ENCODE measurements around the gene ELOA. TPM values are rescaled to one million over a fixed set of nuclear protein-coding genes. Genes with fewer than 3 reads are reported as not detected.

The ELOA gene
- polyA plus RNA-seq, 2 of the 4 experiments (the other 2 are of a cell fraction): 16.4 to 18.4 TPM

DNA sequence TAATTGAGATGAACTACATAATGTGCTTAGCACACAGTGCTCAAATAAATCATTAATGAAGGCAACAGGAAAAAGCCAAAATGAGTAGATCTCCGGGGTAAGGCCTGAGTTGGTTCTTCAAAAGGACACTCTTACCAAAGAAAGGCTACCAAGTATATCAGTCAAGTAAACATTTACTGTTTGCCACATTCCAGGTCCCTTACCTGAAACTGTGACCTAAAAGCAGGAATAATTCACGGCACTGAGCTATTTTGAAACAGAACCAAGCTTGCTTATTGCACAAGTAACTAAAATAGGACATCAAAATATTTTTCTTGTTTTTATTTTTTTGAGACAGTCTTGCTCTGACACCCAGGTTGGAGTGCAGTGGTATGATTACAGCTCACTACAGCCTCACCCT, 32.9 kb downstream of the ELOA start:
- peaks cover 22% of the 10 kb centered on the region for H3K4me1 ChIP-seq
- ATAC-seq (no peak), FAIRE-seq (no peak), DNase-seq (ENCODE audit: low read depth in 1 of 2, low spot score in 1 of 2) (no peak)
- no peaks in the 10 kb centered on the region for H3K9me3 ChIP-seq
- no peak overlapping the region for H3K4me2 ChIP-seq
- H3K27ac ChIP-seq: no peak overlapping the region
- ChIA-PET POLR2A (no interaction called here), CTCF (interaction anchor here (1.1 to 2.1 kb wide), 2 partner anchors 10 to 243 kb away, joined by 3 to 8 read pairs; no protein-coding TSS in a partner anchor)
- TF ChIP-seq CBX8 (IDR thresholded peaks at IDR 0.05) (no peak), USF2 (IDR thresholded peaks at IDR 0.05) (no peak), POLR2A (IDR thresholded peaks at IDR 0.05; ENCODE audit: low read length) (no peak), MAFK (IDR thresholded peaks at IDR 0.05; ENCODE audit: partially characterized antibody) (no peak), CEBPB (IDR thresholded peaks at IDR 0.05) (no peak), CTCF (IDR thresholded peaks at IDR 0.05) (no peak), BHLHE40 (IDR thresholded peaks at IDR 0.05; ENCODE audit: low read depth, low read length) (no peak), EHMT2 (IDR thresholded peaks at IDR 0.05; ENCODE audit: low read depth) (no peak), EP300 (IDR thresholded peaks at IDR 0.05) (no peak), ZSCAN20 (CRISPR knock-in tag; IDR thresholded peaks at IDR 0.05) (no peak), CHD4 (IDR thresholded peaks at IDR 0.05; ENCODE audit: borderline replicate concordance) (no peak), MAZ (IDR thresholded peaks at IDR 0.05; ENCODE audit: borderline replicate concordance, low read depth, low read length) (no peak)
- TF ChIP-seq, protein P1, sequence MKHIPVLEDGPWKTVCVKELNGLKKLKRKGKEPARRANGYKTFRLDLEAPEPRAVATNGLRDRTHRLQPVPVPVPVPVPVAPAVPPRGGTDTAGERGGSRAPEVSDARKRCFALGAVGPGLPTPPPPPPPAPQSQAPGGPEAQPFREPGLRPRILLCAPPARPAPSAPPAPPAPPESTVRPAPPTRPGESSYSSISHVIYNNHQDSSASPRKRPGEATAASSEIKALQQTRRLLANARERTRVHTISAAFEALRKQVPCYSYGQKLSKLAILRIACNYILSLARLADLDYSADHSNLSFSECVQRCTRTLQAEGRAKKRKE (CRISPR knock-in tag; IDR thresholded peaks at IDR 0.05; ENCODE audit: low read depth): no peak
- TF ChIP-seq, protein P2, sequence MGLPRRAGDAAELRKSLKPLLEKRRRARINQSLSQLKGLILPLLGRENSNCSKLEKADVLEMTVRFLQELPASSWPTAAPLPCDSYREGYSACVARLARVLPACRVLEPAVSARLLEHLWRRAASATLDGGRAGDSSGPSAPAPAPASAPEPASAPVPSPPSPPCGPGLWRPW (IDR thresholded peaks at IDR 0.05): no peak
- WGBS (ENCODE audit: missing lambda C conversion rate): 82% methylated on average over 2 of the region's 2 CpGs
- H3K4me3 ChIP-seq: no peak overlapping the region

- no peak for TF ChIP-seq FOXS1 (CRISPR knock-in tag; IDR thresholded peaks at IDR 0.05)
- TF ChIP-seq, protein P3, sequence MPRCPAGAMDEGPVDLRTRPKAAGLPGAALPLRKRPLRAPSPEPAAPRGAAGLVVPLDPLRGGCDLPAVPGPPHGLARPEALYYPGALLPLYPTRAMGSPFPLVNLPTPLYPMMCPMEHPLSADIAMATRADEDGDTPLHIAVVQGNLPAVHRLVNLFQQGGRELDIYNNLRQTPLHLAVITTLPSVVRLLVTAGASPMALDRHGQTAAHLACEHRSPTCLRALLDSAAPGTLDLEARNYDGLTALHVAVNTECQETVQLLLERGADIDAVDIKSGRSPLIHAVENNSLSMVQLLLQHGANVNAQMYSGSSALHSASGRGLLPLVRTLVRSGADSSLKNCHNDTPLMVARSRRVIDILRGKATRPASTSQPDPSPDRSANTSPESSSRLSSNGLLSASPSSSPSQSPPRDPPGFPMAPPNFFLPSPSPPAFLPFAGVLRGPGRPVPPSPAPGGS (IDR thresholded peaks at IDR 0.05): peak; percentile 67; the same call in 2 of the 3 replicates
- peak; percentile 57 for TF ChIP-seq PHF8 (IDR thresholded peaks at IDR 0.05; ENCODE audit: borderline replicate concordance, low read depth)
- TF ChIP-seq CEBPB (IDR thresholded peaks at IDR 0.05): no peak
- no peak for TF ChIP-seq CBX8 (IDR thresholded peaks at IDR 0.05)
- no peak for TF ChIP-seq HOXA7 (CRISPR knock-in tag; IDR thresholded peaks at IDR 0.05)
- no peak for TF ChIP-seq JUNB (IDR thresholded peaks at IDR 0.05)
- TF ChIP-seq POLR2A (IDR thresholded peaks at IDR 0.05; ENCODE audit: low read length): peak; percentile 92
- peak; percentile 55; the same call in 1 of the 2 replicates for TF ChIP-seq KDM5A (IDR thresholded peaks at IDR 0.05)
- no peak for TF ChIP-seq CTCF (IDR thresholded peaks at IDR 0.05)
- peak; percentile 60 to 85; a peak in 4 of 5 replicates for TF ChIP-seq JUN (IDR thresholded peaks at IDR 0.05)
- no peaks in the 10 kb centered on the region for H3K9me3 ChIP-seq
- H3K27ac ChIP-seq: peak within 1 kb of the TSS; percentile 73 to 91
- peak within 1 kb of the TSS; percentile 99 for H3K4me3 ChIP-seq
- ChIA-PET POLR2A (interaction anchor here (0.5 to 2.1 kb wide), 14 partner anchors 10 to 1995 kb away, joined by 3 to 8 read pairs (median 4); partner anchors contain the start of genes ELOA, HMGCL and LYPLA2), CTCF (interaction anchor here (1.0 to 2.2 kb wide), 4 partner anchors 13 to 138 kb away, joined by 3 to 8 read pairs (median 4); partner anchors contain the start of gene LYPLA2)
- DNase-seq (ENCODE audit: low read depth in 1 of 2, low spot score in 1 of 2): peak; percentile 81 to 87
- H3K4me1 ChIP-seq: peaks cover 20% of the 10 kb centered on the region
- H3K4me2 ChIP-seq: peak within 1 kb of the TSS; percentile 98
- ATAC-seq: peak; percentile 87 to 89
- under 1% methylated on average over 18 of the region's 91 CpGs for WGBS (ENCODE audit: missing lambda C conversion rate)
- FAIRE-seq: no peak
These were observed 34.9 kb downstream of the ELOA start, which contains the start of gene PITHD1 for GRCh38 chr1:23777979-23778814. Gene PITHD1, plus strand, starts transcription at chr1:23778418. Its CDS starts 98 bp downstream, at chr1:23778516.

Data from A549 (cell line).